Testis (tissue), 2 donors: ENCODE results near the gene PRKAR1B.

Source experiments
- CTCF ChIP-seq, 3 experiments: fragments of 450-650 bp in 2 of 3; fragments of 200-600 bp in 1 of 3; sonication (generic) in 1 of 3; IDR thresholded peaks; one replicate each; pipeline ENCODE4 v1.5.1; 2016 to 2019; ENCODE audit warnings: antibody characterized with exemption in 3 of 3, mild to moderate bottlenecking in 2 of 3, moderate library complexity in 1 of 3
- POLR2A ChIP-seq: fragments of 450-650 bp; IDR thresholded peaks from one replicate; pipeline ENCODE4 v1.6.1; 2017; ENCODE audit warnings: antibody characterized with exemption, mild to moderate bottlenecking, moderate library complexity

GRCh38 chr7:645606-646005, 81.5 kb downstream of the PRKAR1B start:
- TF ChIP-seq CTCF (IDR thresholded peaks at IDR 0.05) (no peak), POLR2A (no peak)
